Activated CD8-positive, alpha-beta memory T cell treated with anti-CD3 and anti-CD28 coated beads for 4 hours (primary cell): Measurements from ENCODE around the gene UIMC1.
A peak's percentile ranks its signal among the peaks of the same experiment; 100 is the strongest.
"Not testable (repeated sequence)": the region's sequence is repeated elsewhere in the genome, so short reads cannot be mapped to it uniquely, and the experiment has no call there.

ENCODE experiments used
- DNase-seq, 2 donors: peaks; one replicate each; pipeline ENCODE4 v3.0.0-alpha.2; 2020; ENCODE audit warnings: low read depth in 2 of 2

Gene UIMC1

DNA sequence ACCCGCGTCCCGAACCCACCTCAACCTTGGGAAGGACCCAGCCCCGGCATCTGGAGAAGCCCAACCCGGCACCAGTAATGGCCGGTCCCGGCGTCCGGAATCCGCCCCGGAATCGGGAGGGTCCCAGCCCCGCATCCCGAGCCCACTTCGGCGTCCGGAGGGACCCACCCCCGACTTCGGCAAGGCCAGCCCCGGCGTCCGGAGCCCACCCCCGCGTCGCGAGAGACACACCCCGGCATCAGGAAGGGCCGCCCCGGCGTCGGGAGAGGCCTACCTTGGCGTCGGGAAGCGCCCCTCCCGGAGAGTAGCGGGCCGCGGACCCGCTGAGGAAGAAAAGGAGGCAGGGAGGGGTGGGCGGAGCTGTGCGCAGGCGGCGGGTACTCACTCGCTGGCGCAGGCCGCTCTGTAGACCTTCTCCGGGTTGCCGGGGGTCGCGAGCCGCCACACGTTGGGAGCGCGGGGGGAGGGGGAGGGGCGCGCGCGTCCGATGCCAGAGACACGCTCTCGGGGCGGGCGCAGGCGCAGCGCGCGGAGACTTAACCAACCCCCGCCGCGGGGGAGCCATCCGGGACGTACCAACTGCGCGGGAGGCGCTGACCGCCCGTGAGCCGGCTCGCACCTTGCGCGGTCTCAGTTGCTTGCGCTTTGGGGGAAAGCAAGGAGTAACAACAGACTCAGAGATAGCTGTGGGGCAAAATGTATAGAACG is at the start of gene UIMC1:
Gene UIMC1 (minus strand): TSS at position 515 of the 708 bp plus-strand sequence. CDS start 24,164 bp downstream, outside the sequence.
- DNase-seq, result peak; percentile 86 to 88

DNA sequence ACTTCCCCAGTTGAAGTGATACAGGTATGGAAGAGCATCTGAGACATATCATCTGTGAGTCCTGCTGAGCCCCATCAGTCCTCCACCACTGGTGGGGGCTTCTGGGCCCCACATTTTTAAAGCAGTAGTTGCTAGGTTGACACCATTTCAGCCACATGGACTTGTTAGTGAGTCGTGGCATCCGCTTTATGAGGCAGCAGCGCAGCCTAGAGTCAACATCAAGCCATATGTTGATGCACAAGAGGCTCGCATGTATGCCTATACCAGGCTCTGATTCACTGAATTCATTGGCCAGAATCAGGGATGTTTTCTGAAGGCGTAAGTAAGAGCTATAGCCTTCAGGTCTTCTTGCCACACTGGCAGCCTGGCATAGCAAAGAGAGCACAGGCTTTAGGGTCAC is 42.7 kb upstream of the UIMC1 start:
- no peak for DNase-seq

DNA sequence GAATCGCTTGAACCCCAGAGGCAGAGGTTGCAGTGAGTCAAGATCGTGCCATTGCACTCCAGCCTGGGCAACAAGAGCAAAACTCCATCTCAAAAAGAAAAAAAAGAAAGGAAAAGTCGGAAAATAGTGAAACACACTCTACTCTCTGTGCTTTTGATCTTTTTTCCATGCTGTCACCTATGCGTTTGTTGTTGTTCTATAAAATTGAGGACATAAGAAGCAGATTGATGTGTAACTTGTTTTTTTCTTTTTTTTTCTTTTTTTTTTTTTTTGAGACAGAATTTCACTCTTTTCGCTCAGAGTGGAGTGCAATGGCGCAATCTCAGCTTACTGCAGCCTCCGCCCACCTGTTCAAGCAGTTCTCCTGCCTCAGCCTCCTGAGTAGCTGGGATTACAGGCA is 42.0 kb upstream of the UIMC1 start:
- not testable (repeated sequence) for DNase-seq

DNA sequence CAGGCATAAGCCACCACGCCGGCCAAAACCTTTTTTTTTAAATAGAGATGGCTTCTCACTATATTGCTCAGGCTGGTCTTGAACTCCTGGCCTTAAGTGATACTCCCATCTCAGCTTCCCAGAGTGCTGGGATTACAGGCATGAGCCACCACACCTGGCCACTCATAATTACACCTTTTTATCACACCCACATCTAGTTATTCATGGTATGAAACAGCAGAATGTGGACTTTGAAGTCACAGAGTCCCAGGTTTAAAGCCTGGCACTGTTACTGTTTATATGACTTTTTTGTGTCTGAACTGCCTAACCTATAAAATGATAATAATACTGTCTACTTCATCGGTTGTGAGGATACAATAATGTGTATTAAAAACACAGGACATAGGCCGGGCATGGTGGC is 39.1 kb upstream of the UIMC1 start:
- no peak for DNase-seq

DNA sequence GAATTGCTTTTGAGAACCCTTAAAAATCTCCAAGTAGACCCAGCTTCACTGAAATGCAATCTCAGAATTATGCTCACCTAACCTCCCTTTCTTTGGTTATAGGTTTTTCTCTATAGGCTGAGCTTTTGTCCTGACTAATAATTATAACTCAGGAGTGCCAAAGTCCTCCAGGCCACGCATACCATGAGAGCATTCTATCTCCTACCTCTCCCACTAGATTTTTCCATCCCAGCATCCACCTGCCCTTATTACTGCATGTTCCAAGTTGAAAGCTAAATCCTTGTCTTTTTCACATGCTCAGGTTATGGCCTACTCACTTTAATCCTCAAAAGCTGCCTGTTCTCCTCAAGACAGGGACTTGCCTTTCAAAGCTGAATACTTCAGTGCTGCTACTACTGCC is 38.1 kb upstream of the UIMC1 start:
- DNase-seq, result no peak

DNA sequence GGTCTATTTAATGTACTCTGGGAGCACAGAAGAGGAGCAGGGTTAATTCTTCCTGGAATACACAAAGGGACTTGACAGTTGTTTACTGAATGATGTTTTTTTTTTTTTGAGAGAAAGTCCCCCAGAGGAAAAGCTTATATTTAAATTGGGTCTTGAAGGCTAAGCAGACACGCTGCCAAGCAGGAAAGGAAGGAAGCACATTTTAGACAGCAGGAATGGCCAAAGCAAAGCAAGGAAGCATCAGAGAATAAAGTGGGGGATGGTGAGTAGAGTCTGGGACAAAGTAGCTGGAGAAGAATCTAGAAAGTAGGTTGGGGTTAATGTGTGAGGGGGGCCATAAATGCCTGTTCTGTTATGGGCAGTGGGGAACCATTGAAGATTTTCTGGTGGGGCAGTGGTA is 37.4 kb upstream of the UIMC1 start:
- no peak for DNase-seq

DNA sequence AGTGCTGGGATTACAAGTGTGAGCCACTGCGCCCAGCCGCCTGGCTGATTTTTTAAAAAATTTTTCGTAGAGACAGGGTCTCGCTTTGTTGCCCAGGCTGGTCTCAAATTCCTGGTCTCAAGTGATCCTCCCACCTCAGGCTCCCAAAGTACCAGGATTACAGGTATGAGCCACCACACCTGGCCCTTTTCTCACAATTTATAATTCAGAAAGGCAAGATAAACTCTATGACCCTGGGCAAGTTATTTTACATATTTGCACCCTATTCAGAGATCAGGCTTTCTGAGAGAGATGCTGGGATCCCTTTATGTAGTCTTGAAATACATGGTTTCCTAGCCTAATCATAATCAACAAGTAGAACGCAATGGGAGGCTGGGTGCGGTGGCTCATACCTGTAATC is 36.5 kb upstream of the UIMC1 start:
- DNase-seq, result no peak

DNA sequence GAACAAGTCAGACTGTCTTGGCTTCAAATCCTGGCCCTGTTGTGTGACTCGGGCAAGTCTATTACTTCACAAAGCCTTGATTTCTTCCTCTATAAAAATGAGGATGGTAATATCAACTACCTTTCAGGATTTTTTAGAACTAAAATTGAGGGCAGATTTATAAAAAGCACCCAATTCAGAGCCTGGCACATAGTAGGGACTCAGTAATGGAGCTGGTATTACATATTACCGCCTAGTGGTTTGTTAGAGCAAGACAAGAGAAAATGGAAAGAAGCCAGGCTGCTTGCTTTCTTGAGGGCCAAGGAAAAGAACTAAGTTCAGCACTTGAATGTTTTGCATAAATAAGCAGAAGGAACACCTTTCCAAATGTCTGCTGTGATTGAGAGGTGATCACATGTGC is 35.4 kb upstream of the UIMC1 start:
- DNase-seq, result no peak

DNA sequence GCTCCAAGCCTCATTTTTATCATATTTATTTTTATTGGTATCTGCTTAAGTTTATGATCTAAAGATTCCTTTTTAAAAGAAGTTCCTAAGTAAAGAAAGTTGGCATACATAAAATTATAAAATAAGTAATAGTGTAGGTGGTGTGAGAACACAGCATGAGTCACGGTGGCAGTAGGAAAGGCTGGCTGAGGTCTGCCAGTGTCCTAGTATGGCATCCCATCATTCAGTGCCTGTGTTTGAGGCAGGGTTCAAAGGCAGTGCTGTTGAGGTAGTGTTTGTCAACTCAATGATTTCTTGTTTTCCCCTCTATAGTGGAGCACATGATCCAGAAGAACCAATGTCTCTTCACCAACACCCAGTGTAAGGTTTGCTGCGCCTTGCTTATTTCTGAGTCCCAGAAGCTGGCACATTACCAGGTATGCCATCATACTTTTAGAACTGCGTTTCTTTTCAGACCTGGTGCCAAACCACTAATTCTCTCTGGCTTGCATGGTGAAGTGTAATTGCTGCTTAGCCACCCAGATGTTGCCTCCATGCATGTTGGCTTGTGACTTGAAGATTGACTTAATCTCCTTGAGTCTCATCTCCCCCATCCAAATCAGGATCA is 34.3 kb upstream of the UIMC1 start:
- no peak for DNase-seq

DNA sequence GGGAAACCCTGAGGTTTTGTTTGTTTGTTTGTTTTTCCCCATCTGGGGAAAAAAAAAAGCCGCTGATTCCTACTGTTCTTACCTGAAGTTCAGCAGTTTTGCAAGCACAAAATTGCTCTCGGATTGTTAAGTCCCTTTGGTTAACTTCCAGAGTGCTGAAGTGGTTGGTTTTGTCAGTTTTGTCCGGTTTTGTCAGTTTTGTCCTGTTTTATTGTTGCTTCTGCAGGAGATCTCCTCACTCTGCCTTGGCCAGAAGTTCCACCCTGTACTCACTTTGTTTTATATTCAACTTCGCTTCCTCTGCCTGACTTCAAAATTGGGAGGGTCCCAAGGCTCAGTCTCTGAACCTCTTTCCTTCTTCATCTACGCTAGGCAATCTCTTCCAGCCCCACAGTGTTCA is 30.3 kb upstream of the UIMC1 start:
- no peak for DNase-seq

DNA sequence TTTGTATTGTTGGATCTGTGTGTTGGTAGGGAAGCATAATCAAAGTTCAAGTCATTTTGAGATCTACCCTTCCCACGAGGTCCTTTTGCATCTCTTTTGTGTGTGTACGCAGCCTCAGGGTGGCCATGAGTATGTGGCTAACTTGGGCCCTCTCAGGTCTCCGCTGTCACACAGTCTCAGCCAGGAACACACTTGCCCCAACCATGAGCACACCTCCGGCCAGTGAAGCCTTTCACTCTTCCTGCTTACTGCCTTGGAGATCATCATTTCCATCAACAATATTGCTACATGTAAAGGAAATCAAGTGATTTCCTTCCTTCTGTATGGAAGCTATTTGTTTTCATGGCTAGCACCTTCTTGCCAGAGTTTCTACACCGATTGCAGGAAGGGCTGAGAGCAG is 29.9 kb upstream of the UIMC1 start:
- no peak for DNase-seq

DNA sequence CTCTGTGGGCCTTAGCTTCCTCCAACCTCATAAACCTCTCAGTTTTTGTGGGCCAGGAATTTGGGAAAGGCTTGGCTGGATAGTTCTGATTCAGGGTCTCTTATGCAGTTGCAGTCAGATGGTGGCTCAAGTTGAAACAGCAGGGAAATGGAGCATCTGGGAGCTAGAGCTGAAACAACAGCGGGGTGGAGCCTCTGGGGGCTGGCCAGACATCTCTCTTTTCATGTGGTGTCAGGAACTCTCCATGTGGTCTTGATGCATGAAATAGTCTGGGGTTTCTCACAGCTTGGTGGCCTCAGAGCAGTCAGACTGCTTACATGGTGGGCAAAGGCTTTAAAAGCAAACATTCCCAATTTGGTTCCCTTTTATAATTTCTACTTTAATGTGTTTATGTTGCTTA is 29.4 kb upstream of the UIMC1 start:
- no peak for DNase-seq

DNA sequence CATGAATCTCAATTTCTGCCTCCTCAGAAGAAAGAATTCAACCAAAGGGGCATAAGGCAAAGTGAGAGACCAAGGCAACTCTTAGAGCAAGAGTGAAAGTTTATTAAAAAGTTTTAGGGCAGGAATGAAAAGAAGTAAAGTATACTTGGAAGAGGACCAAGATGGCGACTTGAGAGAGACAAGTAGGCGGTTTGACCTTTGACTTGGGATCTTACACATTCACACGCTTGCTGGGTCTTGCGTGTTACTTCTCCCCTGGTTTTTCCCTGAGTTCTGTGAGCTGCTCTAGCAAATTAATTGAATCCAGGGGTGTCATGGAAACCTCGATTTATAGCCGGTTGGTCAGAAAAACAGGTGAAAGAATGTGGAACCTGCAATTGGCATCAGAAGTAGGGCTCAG is 22.9 kb upstream of the UIMC1 start:
- DNase-seq, result no peak

DNA sequence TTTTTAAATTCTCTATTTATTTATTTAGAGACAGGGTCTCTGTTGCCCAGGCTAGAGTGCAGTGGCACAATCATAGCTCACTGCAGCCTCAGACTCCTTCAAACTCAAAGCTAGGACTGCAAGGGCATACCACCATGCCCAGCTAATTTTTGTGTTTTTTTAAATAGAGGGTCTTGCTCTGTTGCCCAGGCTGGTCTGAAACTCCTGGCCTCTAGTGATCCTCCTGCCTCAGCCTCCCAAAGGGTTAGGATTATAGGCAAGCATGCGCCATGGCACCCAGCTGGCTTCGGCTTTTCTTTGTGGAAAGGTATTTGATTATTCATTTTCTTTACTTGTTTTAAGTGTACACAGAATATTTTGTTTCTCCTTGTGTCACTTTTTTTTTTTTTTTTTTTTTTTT is 21.1 kb upstream of the UIMC1 start:
- no peak for DNase-seq

DNA sequence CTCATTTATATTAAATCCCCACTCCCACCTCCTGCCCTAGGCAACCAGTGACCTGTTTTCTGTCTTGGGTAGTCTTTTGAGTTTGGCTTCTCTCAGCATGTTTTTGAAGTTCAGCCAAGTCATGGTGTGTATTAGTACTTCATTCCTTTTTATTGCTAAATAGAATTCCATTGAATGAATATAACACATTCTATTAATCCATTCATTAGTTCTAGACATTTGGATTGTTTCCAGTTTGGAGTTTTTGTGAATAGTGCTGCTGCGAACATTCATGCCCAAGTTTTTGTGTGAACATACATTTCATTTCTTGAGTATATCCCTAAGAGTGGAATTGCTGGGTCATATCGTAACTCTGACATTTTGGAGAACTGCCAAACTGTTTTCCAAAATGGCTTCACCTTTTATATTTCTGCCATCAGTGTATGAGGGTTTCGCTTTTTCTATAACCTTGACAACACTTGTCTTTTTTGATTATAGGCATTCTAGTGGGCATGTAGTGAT is 18.6 kb upstream of the UIMC1 start:
- DNase-seq, result no peak

DNA sequence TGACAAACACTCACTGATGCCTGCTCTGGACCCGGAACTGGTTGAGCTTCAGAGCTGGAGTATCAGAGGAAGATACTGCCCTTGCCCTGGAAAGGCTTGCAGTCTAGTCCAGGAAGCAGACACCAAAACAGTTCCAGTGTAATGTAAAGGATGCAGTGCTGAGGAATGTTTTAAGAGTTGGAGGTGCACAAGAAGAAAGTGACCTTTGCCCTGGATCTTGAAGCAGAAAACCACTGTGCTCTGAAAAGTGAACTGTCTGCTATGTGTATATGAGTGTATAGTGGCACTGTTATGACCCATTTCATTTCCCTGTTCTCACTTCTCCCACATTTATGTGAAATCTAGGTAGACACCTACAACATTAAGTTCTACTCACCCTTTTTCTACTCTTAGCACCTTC is 18.0 kb upstream of the UIMC1 start:
- DNase-seq, result no peak

DNA sequence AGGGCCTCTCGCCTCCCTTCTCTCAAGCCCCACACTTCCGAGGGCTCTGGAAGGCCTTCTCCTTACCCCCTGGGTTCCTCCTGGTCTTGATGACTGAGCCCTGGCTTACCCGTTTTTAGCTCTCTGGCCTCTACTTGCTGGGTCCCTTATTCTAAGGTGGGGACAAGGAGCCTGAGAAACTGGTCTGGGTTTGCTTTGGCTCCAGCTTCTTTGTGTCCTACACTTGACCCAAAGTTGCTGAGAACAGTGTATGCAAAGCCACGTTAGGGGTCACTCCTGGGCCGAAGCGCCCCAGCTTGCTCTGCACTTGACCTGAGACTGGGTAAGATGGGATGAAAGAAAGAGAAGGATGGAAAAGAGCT is 16.7 kb upstream of the UIMC1 start:
- DNase-seq, result no peak

DNA sequence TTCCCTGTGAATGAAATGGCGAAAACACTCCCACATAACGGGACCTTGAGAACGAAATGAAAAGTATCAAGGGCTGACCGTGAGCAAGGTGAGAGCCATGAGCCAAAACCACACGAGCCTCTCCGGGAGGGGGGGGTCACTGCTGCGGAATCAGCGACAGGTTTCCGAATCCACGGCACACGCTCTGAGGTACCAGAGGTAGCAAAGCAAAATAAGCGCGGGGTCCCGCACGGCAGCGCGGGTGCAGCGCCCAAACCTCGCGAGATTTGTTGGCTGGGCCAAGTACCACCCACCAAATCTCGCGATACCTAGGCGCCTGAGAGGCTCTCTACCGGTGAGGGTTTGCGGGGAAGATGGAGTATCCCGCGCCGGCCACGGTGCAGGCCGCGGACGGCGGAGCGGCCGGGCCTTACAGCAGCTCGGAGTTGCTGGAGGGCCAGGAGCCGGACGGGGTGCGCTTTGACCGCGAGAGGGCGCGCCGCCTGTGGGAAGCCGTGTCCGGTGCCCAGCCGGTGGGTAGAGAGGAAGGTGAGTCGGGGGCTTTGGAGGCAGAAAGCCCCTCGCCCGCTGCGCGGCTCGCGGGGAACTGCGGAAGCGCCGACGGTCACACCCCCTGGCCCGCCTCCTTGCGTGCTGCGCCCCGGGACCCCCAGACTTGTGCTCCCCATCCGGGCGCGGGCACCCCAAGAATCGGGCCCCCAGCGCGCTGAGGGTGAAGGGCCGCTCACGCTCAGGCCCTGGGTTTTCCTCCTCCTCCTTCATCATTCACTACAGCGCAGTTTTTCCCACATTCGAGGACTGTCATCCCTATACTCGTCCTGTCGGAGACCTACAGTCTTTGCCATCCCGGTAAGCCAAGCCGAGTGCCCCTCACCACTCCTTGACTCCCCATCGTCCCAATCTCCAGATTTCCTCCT is 16.1 kb upstream of the UIMC1 start, which contains the start of gene ZNF346:
Gene ZNF346 (plus strand): TSS at position 311 of the 917 bp plus-strand sequence. CDS start 43 bp downstream, at position 354.
- DNase-seq, result peak; percentile 74 to 84

DNA sequence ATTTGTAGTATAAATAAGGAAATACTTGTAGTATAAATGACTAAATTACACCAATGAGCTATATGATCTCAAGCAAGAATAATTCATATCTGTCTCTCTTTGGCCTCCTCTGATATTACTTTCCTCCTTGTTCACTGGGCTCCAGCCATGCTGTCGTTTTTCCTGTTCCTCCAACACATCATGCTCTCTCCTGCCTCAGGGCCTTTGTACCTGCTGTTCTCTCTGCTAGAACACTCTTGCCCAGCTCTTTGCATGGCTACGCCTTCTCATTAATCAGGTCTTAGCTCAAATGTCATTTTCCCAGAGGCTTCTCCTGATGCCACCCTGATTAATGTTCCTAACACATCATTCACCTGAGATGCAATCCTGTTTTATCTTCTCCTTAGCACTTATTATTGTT is 13.5 kb upstream of the UIMC1 start:
- no peak for DNase-seq

DNA sequence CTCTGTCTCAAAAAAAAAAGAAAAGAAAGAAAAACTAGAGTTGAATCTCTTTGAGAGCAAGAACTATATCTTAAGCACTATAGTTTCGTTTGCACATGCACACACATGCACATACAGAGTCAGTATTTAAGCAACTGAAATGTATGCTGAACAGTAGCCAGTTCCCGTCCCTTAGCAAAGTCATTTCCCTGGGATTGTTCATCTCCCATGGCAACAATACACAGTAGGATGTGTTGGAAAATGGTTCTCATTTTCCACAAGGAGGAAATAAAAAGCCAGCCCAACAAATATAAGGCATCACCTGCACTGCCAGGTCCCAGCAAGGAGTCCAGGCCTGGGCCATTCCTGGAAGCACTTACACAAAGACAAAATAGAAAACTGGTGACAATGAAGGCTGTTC is 11.8 kb upstream of the UIMC1 start:
- no peak for DNase-seq

DNA sequence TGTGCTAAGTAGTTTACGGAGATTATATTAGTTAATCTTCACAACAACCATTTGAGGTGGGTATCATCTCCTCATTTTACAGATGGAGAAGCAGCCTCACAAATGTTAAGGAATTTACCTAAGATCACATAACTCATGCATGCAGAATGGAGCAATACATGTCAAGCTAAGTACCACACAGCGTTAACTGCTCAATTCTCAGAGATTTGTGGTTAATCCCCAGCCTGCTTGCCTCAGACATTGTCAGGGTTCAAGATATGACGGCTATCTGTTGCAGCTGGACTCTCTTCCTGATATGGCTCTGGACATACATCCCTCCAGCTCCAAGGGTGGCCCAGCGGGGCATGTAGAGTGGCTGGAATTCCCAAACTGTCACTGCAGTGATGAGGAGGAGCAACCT is 8.6 kb upstream of the UIMC1 start:
- DNase-seq, result no peak

DNA sequence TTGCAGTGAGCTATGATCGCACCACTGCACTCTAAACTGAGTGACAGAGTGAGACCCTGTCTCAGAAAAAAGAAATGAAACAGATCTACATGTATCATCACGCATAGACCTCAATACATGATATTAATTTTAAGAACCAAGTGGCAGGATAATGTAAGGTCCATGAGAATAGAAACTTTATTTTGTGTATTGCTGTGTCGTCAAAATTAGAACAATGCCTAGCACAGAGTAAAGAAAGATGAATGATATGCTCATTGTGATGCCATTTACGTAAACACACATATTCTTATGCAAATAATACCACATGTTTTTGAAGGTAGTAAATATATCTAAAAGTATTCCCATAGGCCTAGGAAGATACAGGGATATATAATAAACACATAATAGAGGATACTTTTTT is 3.6 kb upstream of the UIMC1 start:
- DNase-seq, result no peak

DNA sequence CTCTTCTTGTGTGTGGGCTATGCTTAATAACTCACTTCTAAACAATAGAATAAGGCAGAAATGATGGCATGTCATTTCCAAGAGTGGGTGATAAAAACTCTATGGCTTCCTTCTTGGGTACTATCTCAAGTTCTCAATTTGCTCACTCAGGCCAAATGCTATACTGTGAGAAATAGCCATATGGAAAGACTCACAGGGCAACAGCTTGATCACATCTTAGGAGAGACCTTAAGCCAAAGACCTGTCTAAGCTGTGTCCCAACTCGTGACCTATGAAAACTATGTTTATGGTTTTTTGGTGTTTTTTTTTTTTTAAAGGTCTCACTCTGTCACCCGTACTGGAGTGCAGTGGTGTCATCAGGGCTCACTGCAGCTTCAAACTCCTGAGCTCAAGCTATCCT is 2.1 kb upstream of the UIMC1 start:
- DNase-seq, result no peak
